A549 (cell line): Measurements from ENCODE around the gene C3orf22. TPM values are rescaled to one million over a fixed set of nuclear protein-coding genes. Genes with fewer than 3 reads are reported as not detected.

Experiments used
- ATAC-seq, 2 experiments: fragments of 200-7000 bp in 1 of 2; fragments of >200 bp in 1 of 2; cut with Nextera tagmentation in 1 of 2; cut with Tn5 transposase in 1 of 2; 3 replicates each; pipeline versions ENCODE4 v1.8.0 to v1.9.1; 2018 to 2020; ENCODE audit warnings: mild to moderate bottlenecking in 1 of 2, moderate library complexity in 1 of 2
- CTCF ChIA-PET: fragments of 300-600 bp; sonication (Branson Sonifier 250); formaldehyde crosslinking; extraction: SDS; loops from one replicate; lab custom pipeline; 2021; ENCODE audit warnings: antibody characterized with exemption, inconsistent platforms; lab: Yijun Ruan, JAX
- POLR2A ChIA-PET: fragments of 350-600 bp; formaldehyde crosslinking; extraction: SDS; loops from one replicate; lab custom pipeline; 2021; ENCODE audit warnings: antibody characterized with exemption, inconsistent platforms; lab: Yijun Ruan, JAX
- DNase-seq, 2 experiments: peaks; one replicate each; pipeline versions ENCODE4 v3.0.0 to v3.0.0-alpha.2; 2011 to 2016; ENCODE audit warnings: low read depth in 1 of 2, low spot score in 1 of 2
- FAIRE-seq: peaks from 2 replicates; lab custom pipeline; 2011; peaks lifted over from hg19 to GRCh38; lab: Jason Lieb, UNC
- H3K27ac ChIP-seq, 2 experiments: fragments of >200 bp; sonication (Bioruptor Twin); formaldehyde crosslinking; 3 replicates each; pipeline ENCODE4 v1.5.1; 2016 to 2017
- H3K4me1 ChIP-seq: fragments of >200 bp; sonication (Bioruptor Twin); formaldehyde crosslinking; 3 replicates; pipeline ENCODE4 v1.6.1; 2016
- H3K4me2 ChIP-seq: fragments of >200 bp; sonication (Bioruptor Twin); formaldehyde crosslinking; 3 replicates; pipeline ENCODE4 v1.6.1; 2016
- H3K4me3 ChIP-seq: fragments of >200 bp; sonication (Bioruptor Twin); formaldehyde crosslinking; 3 replicates; pipeline ENCODE4 v1.5.1; 2016
- H3K9me3 ChIP-seq: fragments of >200 bp; sonication (Bioruptor Twin); formaldehyde crosslinking; 3 replicates; pipeline ENCODE4 v1.6.1; 2016
- BCL3 ChIP-seq: fragments of >200 bp; sonication (Bioruptor Twin); formaldehyde crosslinking; IDR thresholded peaks from 3 replicates; pipeline ENCODE4 v1.6.1; 2016
- CHD2 ChIP-seq: fragments of 150-350 bp; IDR thresholded peaks from 2 replicates; pipeline ENCODE4 v1.6.1; 2014; ENCODE audit warnings: low read length; ENCODE audit not compliant: partially characterized antibody
- CTCF ChIP-seq: fragments of >200 bp; sonication (Bioruptor Twin); formaldehyde crosslinking; IDR thresholded peaks from 3 replicates; pipeline ENCODE4 v1.5.1; 2016
- EHF ChIP-seq: fragments of 250-450 bp; sonication (Bioruptor Pico); IDR thresholded peaks from 2 replicates; pipeline ENCODE4 v1.5.0; 2020; ENCODE audit warnings: mild to moderate bottlenecking
- EHMT2 ChIP-seq: fragments of 200-600 bp; sonication (generic); IDR thresholded peaks from 2 replicates; pipeline ENCODE4 v1.6.1; 2016; ENCODE audit warnings: antibody characterized with exemption, low read depth, mild to moderate bottlenecking, moderate library complexity
- ESRRA ChIP-seq: fragments of 150-350 bp; IDR thresholded peaks from 2 replicates; pipeline ENCODE4 v1.6.1; 2014; ENCODE audit warnings: mild to moderate bottlenecking, low read length, borderline replicate concordance
- FOSB ChIP-seq: fragments of 250-450 bp; sonication (Bioruptor Pico); IDR thresholded peaks from 2 replicates; pipeline ENCODE4 v1.5.0; 2020; ENCODE audit warnings: mild to moderate bottlenecking, moderate library complexity
- FOSL2 ChIP-seq, 2 experiments: fragments of 450-650 bp in 1 of 2; fragments of >200 bp in 1 of 2; sonication (Bioruptor Twin) in 1 of 2; formaldehyde crosslinking; IDR thresholded peaks; 2 replicates each; pipeline versions ENCODE4 v1.5.0 to v1.6.1; 2016 to 2020; ENCODE audit warnings: mild to moderate bottlenecking in 1 of 2, moderate library complexity in 1 of 2
- HES2 ChIP-seq: fragments of >200 bp; sonication (Bioruptor Twin); formaldehyde crosslinking; IDR thresholded peaks from 2 replicates; pipeline ENCODE4 v1.6.1; 2016
- HOXB5 ChIP-seq: fragments of 250-450 bp; sonication (Bioruptor Pico); IDR thresholded peaks from 2 replicates; pipeline ENCODE4 v1.5.0; 2020; ENCODE audit warnings: mild to moderate bottlenecking, moderate library complexity
- JUNB ChIP-seq: fragments of >200 bp; sonication (Bioruptor Twin); formaldehyde crosslinking; IDR thresholded peaks from 2 replicates; pipeline ENCODE4 v1.6.1; 2016
- MAFK ChIP-seq: fragments of 450-650 bp; IDR thresholded peaks from 2 replicates; pipeline ENCODE4 v1.6.1; 2014; ENCODE audit not compliant: partially characterized antibody
- MAX ChIP-seq: IDR thresholded peaks from 2 replicates; pipeline ENCODE4 v1.6.1; 2012
- NFE2L2 ChIP-seq: fragments of 150-350 bp; conservative IDR thresholded peaks from 2 replicates; pipeline ENCODE4 v1.6.1; 2014; ENCODE audit warnings: low read length
- PHF8 ChIP-seq: fragments of 200-600 bp; sonication (generic); IDR thresholded peaks from 2 replicates; pipeline ENCODE4 v1.6.1; 2016; ENCODE audit warnings: low read depth, mild to moderate bottlenecking, antibody characterized with exemption, moderate library complexity, borderline replicate concordance
- RARB ChIP-seq: fragments of 250-450 bp; sonication (Bioruptor Pico); IDR thresholded peaks from 2 replicates; pipeline ENCODE4 v1.8.0; 2021; ENCODE audit warnings: mild to moderate bottlenecking, moderate library complexity
- WGBS: methylation state at CpG from one replicate; pipeline ENCODE4 v1.1.6; 2017; ENCODE audit errors: missing lambda C conversion rate; 5-methylcytosine and 5-hydroxymethylcytosine counted together
- polyA plus RNA-seq, 4 experiments: library from polyadenylated mRNA; depleted of rRNA in 3 of 4; stranded (reverse); fragments of >200 nt; fragmentation: RNase III in 1 of 4; extraction: RNeasy Plus Mini Kit Qiagen cat#74134 plus additional on column Dnase treatment in 1 of 4; gene quantifications; 2 replicates in 3 of 4; 3 replicates in 1 of 4; pipeline ENCODE4 v1.2.3, GENCODE V29; 2011 to 2017

The C3orf22 gene
- polyA plus RNA-seq, 2 of the 4 experiments (the other 2 are of a cell fraction) = not detected

- TF ChIP-seq CTCF (no peak), CHD2 (no peak), EHF (CRISPR knock-in tag) (no peak), JUNB (no peak), PHF8 (no peak), RARB (CRISPR knock-in tag) (no peak)
Measured at GRCh38 chr3:126540951-126541627, 17.6 kb downstream of the C3orf22 start (continued).

GRCh38 chr3:126540342-126540849, 18.3 kb downstream of the C3orf22 start:
- TF ChIP-seq MAX (0 out of 2 replicates have a peak, but pooled peaks have one; percentile 14), NFE2L2 (peak; percentile 27; the same call in 1 of the 2 replicates), EHMT2 (no peak), FOSL2 (IDR thresholded peaks at IDR 0.05) (0 out of 2 replicates have a peak, but pooled peaks have one; percentile 13), FOSL2 (CRISPR knock-in tag; IDR thresholded peaks at IDR 0.05) (peak; percentile 30; the same call in 1 of the 2 replicates), MAFK (peak; percentile 94)
- H3K4me3 ChIP-seq = no peak overlapping the region
- ChIA-PET POLR2A (no interaction called here), CTCF (no interaction called here)
- DNase-seq (peak; percentile 15 to 33), FAIRE-seq (no peak), ATAC-seq (peak; percentile 52 to 55; a peak in 5 of 6 replicates)
- H3K27ac ChIP-seq = peak overlapping the region in 1 of 2 experiments; percentile 8; a peak in 1 of 6 replicates
- peaks cover 10% of the 10 kb centered on the region; the same call in 1 of the 3 replicates for H3K4me1 ChIP-seq
- 26% methylated on average over 7 of the region's 9 CpGs for WGBS
- no peak overlapping the region for H3K4me2 ChIP-seq
- H3K9me3 ChIP-seq = no peaks in the 10 kb centered on the region

GRCh38 chr3:126539558-126540250, 19.0 kb downstream of the C3orf22 start:
- Histone ChIP-seq H3K4me2 (no peak overlapping the region), H3K4me1 (peaks cover 10% of the 10 kb centered on the region; the same call in 1 of the 3 replicates), H3K9me3 (no peaks in the 10 kb centered on the region), H3K4me3 (no peak overlapping the region), H3K27ac (no peak overlapping the region)
- no peak for FAIRE-seq
- TF ChIP-seq ESRRA = no peak
- no peak for TF ChIP-seq MAFK
- TF ChIP-seq FOSB (CRISPR knock-in tag) = no peak
- no peak for TF ChIP-seq RARB (CRISPR knock-in tag)
- no peak for TF ChIP-seq BCL3
- TF ChIP-seq HOXB5 (CRISPR knock-in tag) = no peak
- 92% methylated on average over 10 of the region's 10 CpGs for WGBS
- no peak for ATAC-seq
- POLR2A ChIA-PET = no interaction called here
- CTCF ChIA-PET = no interaction called here
- no peak for DNase-seq

- ChIA-PET POLR2A (no interaction called here), CTCF (no interaction called here)
- TF ChIP-seq EHF (CRISPR knock-in tag) (no peak), FOSB (CRISPR knock-in tag) (no peak), EHMT2 (no peak), HES2 (no peak), RARB (CRISPR knock-in tag) (no peak)
- no peak overlapping the region for H3K4me3 ChIP-seq
- H3K4me1 ChIP-seq = peaks cover 10% of the 10 kb centered on the region; the same call in 1 of the 3 replicates
- FAIRE-seq = no peak
- no peak for DNase-seq
- ATAC-seq = no peak
- no peaks in the 10 kb centered on the region for H3K9me3 ChIP-seq
- no peak overlapping the region for H3K27ac ChIP-seq
- H3K4me2 ChIP-seq = no peak overlapping the region
- WGBS = 45% methylated on average over 5 of the region's 5 CpGs
Measured at GRCh38 chr3:126538966-126539365, 19.8 kb downstream of the C3orf22 start.
